BJ (cell line): ENCODE results near the gene ACHE. TPM values are rescaled to one million over a fixed set of nuclear protein-coding genes. Genes with fewer than 3 reads are reported as not detected.

Source experiments
- CTCF ChIA-PET: fragments of 350-600 bp; formaldehyde crosslinking; extraction: SDS; loops from one replicate; lab custom pipeline; 2021; ENCODE audit warnings: antibody characterized with exemption, inconsistent platforms; lab: Yijun Ruan, JAX
- POLR2A ChIA-PET: fragments of 300-600 bp; sonication (Branson Sonifier 250); formaldehyde crosslinking; extraction: SDS; loops from one replicate; lab custom pipeline; 2021; ENCODE audit warnings: antibody characterized with exemption; lab: Charles Lee
- DNase-seq: peaks from one replicate; pipeline ENCODE4 v3.0.0-alpha.2; 2011; ENCODE audit warnings: low read depth
- H3K27me3 ChIP-seq: 2 replicates; pipeline ENCODE4 v1.6.0; 2011; ENCODE audit warnings: low read length; ENCODE audit not compliant: control insufficient read depth, insufficient read depth
- H3K36me3 ChIP-seq: 2 replicates; pipeline ENCODE4 v1.5.1; 2011; ENCODE audit warnings: low read length; ENCODE audit not compliant: control insufficient read depth, insufficient read depth
- H3K4me3 ChIP-seq: 2 replicates; pipeline ENCODE4 v1.5.1; 2011; ENCODE audit warnings: low read depth, mild to moderate bottlenecking, control low read depth, low read length
- polyA plus RNA-seq: library from polyadenylated mRNA; depleted of rRNA; stranded (reverse); fragments of >200 nt; gene quantifications from 2 replicates; pipeline ENCODE4 v1.2.3, GENCODE V29; 2011
- TF ChIP-seq, protein P1 (sequence below): IDR thresholded peaks from 2 replicates; pipeline ENCODE4 v1.5.1; 2011; ENCODE audit warnings: low read depth, mild to moderate bottlenecking, control low read depth, inconsistent platforms, low read length, moderate library complexity; ENCODE audit not compliant: insufficient read depth

Gene ACHE
- polyA plus RNA-seq, 1 experiment: 0.22 TPM

DNA sequence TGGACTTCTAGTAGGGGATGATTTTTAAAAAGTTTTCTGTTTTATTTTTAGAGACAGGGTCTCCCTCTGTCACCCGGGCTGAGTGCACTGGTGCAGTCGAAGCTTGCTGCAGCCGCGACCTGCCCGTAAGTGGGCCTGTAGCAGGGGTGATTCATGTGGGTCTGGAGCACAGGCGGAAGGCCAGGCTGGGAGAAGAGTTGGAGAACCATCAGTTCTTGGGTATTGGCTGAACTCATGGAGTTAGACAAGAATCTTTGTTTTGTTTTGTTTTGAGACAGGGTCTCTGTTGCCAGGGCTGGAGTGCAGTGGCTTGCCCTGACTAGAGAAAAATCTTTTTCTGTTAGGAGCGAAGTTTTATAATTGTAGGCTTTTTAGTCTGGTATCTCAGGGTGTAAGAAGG lies 15.0 kb downstream of the ACHE start:
- ChIA-PET CTCF (interaction anchor here (1.2 kb wide), 1 partner anchor 151 kb away, joined by 3 read pairs; no protein-coding TSS in a partner anchor), POLR2A (no interaction called here)
- Histone ChIP-seq H3K27me3 (no peaks in the 10 kb centered on the region), H3K4me3 (no peak overlapping the region), H3K36me3 (peaks cover 37% of the 10 kb centered on the region)
- no peak for DNase-seq
- TF ChIP-seq, protein P1, sequence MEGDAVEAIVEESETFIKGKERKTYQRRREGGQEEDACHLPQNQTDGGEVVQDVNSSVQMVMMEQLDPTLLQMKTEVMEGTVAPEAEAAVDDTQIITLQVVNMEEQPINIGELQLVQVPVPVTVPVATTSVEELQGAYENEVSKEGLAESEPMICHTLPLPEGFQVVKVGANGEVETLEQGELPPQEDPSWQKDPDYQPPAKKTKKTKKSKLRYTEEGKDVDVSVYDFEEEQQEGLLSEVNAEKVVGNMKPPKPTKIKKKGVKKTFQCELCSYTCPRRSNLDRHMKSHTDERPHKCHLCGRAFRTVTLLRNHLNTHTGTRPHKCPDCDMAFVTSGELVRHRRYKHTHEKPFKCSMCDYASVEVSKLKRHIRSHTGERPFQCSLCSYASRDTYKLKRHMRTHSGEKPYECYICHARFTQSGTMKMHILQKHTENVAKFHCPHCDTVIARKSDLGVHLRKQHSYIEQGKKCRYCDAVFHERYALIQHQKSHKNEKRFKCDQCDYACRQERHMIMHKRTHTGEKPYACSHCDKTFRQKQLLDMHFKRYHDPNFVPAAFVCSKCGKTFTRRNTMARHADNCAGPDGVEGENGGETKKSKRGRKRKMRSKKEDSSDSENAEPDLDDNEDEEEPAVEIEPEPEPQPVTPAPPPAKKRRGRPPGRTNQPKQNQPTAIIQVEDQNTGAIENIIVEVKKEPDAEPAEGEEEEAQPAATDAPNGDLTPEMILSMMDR: no peak

GRCh38 chr7:100879685-100880261 lies 15.9 kb downstream of the ACHE start:
- CTCF ChIA-PET: interaction anchor here (1.2 kb wide), 1 partner anchor 152 kb away, joined by 3 read pairs; no protein-coding TSS in a partner anchor
- peaks cover 29% of the 10 kb centered on the region for H3K36me3 ChIP-seq

GRCh38 chr7:100878685-100879084 lies 17.0 kb downstream of the ACHE start:
- POLR2A ChIA-PET: no interaction called here
- DNase-seq: no peak
- H3K4me3 ChIP-seq: no peak overlapping the region
- CTCF ChIA-PET: interaction anchor here (0.9 to 1.5 kb wide), 2 partner anchors 16 to 186 kb away, joined by 3 to 4 read pairs; no protein-coding TSS in a partner anchor
- TF ChIP-seq, protein P1: no peak
- H3K27me3 ChIP-seq: no peaks in the 10 kb centered on the region
- peaks cover 27% of the 10 kb centered on the region for H3K36me3 ChIP-seq

More at GRCh38 chr7:100879685-100880261, 15.9 kb downstream of the ACHE start:
- POLR2A ChIA-PET: no interaction called here
- TF ChIP-seq, protein P1: no peak
- DNase-seq: no peak
- no peaks in the 10 kb centered on the region for H3K27me3 ChIP-seq
- no peak overlapping the region for H3K4me3 ChIP-seq

- H3K27me3 ChIP-seq: no peaks in the 10 kb centered on the region
- no peak overlapping the region for H3K4me3 ChIP-seq
- CTCF ChIA-PET: interaction anchor here (0.9 to 1.5 kb wide), 2 partner anchors 17 to 185 kb away, joined by 3 to 4 read pairs; no protein-coding TSS in a partner anchor
- POLR2A ChIA-PET: interaction anchor here (0.7 kb wide), 1 partner anchor 470 kb away, joined by 4 read pairs; no protein-coding TSS in a partner anchor
- TF ChIP-seq, protein P1: no peak
- DNase-seq: no peak
- peaks cover 27% of the 10 kb centered on the region for H3K36me3 ChIP-seq
Observed at GRCh38 chr7:100878013-100878412, 17.7 kb downstream of the ACHE start.

GRCh38 chr7:100875356-100875751 lies 20.3 kb downstream of the ACHE start:
- no peaks in the 10 kb centered on the region for H3K27me3 ChIP-seq
- peak overlapping the region; percentile 80 for H3K4me3 ChIP-seq
- ChIA-PET CTCF (interaction anchor here (0.6 to 2.0 kb wide), 7 partner anchors 20 to 1926 kb away, joined by 3 to 11 read pairs (median 4); partner anchors contain the start of gene ACHE), POLR2A (interaction anchor here (0.6 to 1.9 kb wide), 5 partner anchors 11 to 1061 kb away, joined by 3 to 13 read pairs (median 3); partner anchors contain the start of gene UFSP1)
- peaks cover 32% of the 10 kb centered on the region for H3K36me3 ChIP-seq
- DNase-seq: no peak
- TF ChIP-seq, protein P1: no peak
